Esophagus muscularis mucosa (tissue), 4 donors: ENCODE data around the gene SEC24D. TPM values are rescaled to one million over a fixed set of nuclear protein-coding genes. Genes with fewer than 3 reads are reported as not detected.

ENCODE experiments used
- DNase-seq: peaks from one replicate; pipeline ENCODE4 v3.0.0-alpha.2; 2017; ENCODE audit errors: extremely low spot score
- H3K27ac ChIP-seq, 4 donors: fragments of 200-600 bp; sonication (generic); replicated peaks in 1 of 4; 1 replicate in 3 of 4; 2 replicates in 1 of 4; pipeline ENCODE4 v1.5.1; 2016 to 2019; ENCODE audit warnings: mild to moderate bottlenecking in 1 of 4
- H3K27me3 ChIP-seq, 4 donors: fragments of 200-600 bp; sonication (generic); one replicate each; pipeline versions ENCODE4 v1.5.1 to v1.6.0; 2016 to 2019
- H3K36me3 ChIP-seq, 4 donors: fragments of 200-600 bp; sonication (generic); one replicate each; pipeline ENCODE4 v1.5.1; 2016 to 2019
- H3K4me1 ChIP-seq, 4 donors: fragments of 200-600 bp; sonication (generic); one replicate each; pipeline ENCODE4 v1.5.1; 2016 to 2019
- H3K4me3 ChIP-seq, 4 donors: fragments of 200-600 bp; sonication (generic); 1 replicate in 2 of 4; 2 replicates in 2 of 4; pipeline ENCODE4 v1.5.1; 2016 to 2019; ENCODE audit warnings: mild to moderate bottlenecking in 4 of 4, moderate library complexity in 1 of 4
- H3K9me3 ChIP-seq, 4 donors: fragments of 200-600 bp; sonication (generic); 1 replicate in 3 of 4; 2 replicates in 1 of 4; pipeline ENCODE4 v1.5.1; 2016 to 2019
- CTCF ChIP-seq, 3 experiments: fragments of 200-600 bp in 2 of 3; fragments of 450-650 bp in 1 of 3; sonication (generic) in 2 of 3; IDR thresholded peaks; one replicate each; pipeline ENCODE4 v1.5.1; 2017 to 2019; ENCODE audit warnings: antibody characterized with exemption in 3 of 3, mild to moderate bottlenecking in 2 of 3, moderate library complexity in 1 of 3
- EP300 ChIP-seq: sonication (generic); formaldehyde crosslinking; IDR thresholded peaks from one replicate; pipeline ENCODE4 v1.6.1; 2017; ENCODE audit warnings: antibody characterized with exemption
- POLR2A ChIP-seq: fragments of 450-650 bp; IDR thresholded peaks from one replicate; pipeline ENCODE4 v1.6.1; 2017; ENCODE audit warnings: antibody characterized with exemption, moderate library complexity, mild to moderate bottlenecking, low read depth
- POLR2AphosphoS5 ChIP-seq, 2 donors: sonication (generic); formaldehyde crosslinking; IDR thresholded peaks; one replicate each; pipeline ENCODE4 v1.6.1; 2017; ENCODE audit warnings: antibody characterized with exemption in 2 of 2
- WGBS: methylation state at CpG from one replicate; pipeline ENCODE4 v1.1.5; 2018; 5-methylcytosine and 5-hydroxymethylcytosine counted together
- intact Hi-C: fragments of 100-400 bp; cut with DNase I; formaldehyde crosslinking; loops from one replicate; pipeline ENCODE4 v1.15.1; 2023
- total RNA-seq, 4 donors: library from RNA; depleted of rRNA; stranded (reverse); fragments of >200 nt; gene quantifications; one replicate each; pipeline versions ENCODE4 v1.1.0 to v1.2.1, GENCODE V29; 2016

The SEC24D gene
- total RNA-seq, 4 donors from 2014 or later, result 29.1 to 41.5 (median 37.0) TPM

GRCh38 chr4:118857760-118858159 lies 21.8 kb upstream of the SEC24D start:
- Histone ChIP-seq H3K36me3 (no peaks in the 10 kb centered on the region), H3K4me3 (no peak overlapping the region), H3K9me3 (no peaks in the 10 kb centered on the region), H3K4me1 (no peaks in the 10 kb centered on the region), H3K27ac (no peak overlapping the region), H3K27me3 (no peaks in the 10 kb centered on the region)
- TF ChIP-seq POLR2A (no peak), POLR2AphosphoS5 (IDR thresholded peaks at IDR 0.05) (no peak), EP300 (no peak)
- WGBS, result 75% methylated on average over 2 of the region's 2 CpGs
- intact Hi-C loops, result no loop called here
- no peak for DNase-seq

- H3K36me3 ChIP-seq, result no peaks in the 10 kb centered on the region
- peak overlapping the region; percentile 36 to 54 (median 44) for H3K4me3 ChIP-seq
- intact Hi-C loops, result no loop called here
- H3K27ac ChIP-seq, result peak overlapping the region in 1 of 4 donors; percentile 7
- no peaks in the 10 kb centered on the region for H3K9me3 ChIP-seq
- TF ChIP-seq POLR2A, result no peak
- TF ChIP-seq POLR2AphosphoS5 (IDR thresholded peaks at IDR 0.05), result no peak
- no peak for TF ChIP-seq CTCF (IDR thresholded peaks at IDR 0.05)
- TF ChIP-seq EP300, result no peak
- H3K27me3 ChIP-seq, result no peaks in the 10 kb centered on the region
- H3K4me1 ChIP-seq, result peaks cover 0 to 13% (median 8%) of the 10 kb centered on the region in 4 donors
- no peak for DNase-seq
- WGBS, result 54% methylated on average over 8 of the region's 8 CpGs
These were observed 14.7 kb upstream of the SEC24D start for GRCh38 chr4:118850488-118851173.

GRCh38 chr4:118849867-118850487 lies 14.1 kb upstream of the SEC24D start:
- TF ChIP-seq CTCF (IDR thresholded peaks at IDR 0.05), result no peak
- TF ChIP-seq POLR2AphosphoS5 (IDR thresholded peaks at IDR 0.05), result no peak
- TF ChIP-seq POLR2A, result no peak
- TF ChIP-seq EP300, result no peak
- Histone ChIP-seq H3K4me3 (peak overlapping the region; percentile 36 to 54 (median 44)), H3K9me3 (no peaks in the 10 kb centered on the region), H3K27ac (peak overlapping the region in 1 of 4 donors; percentile 7), H3K4me1 (peaks cover 0 to 13% (median 8%) of the 10 kb centered on the region in 4 donors), H3K36me3 (no peaks in the 10 kb centered on the region), H3K27me3 (no peaks in the 10 kb centered on the region)
- WGBS, result 95% methylated on average over 2 of the region's 2 CpGs
- DNase-seq, result no peak
- intact Hi-C loops, result no loop called here

- Histone ChIP-seq H3K9me3 (no peaks in the 10 kb centered on the region), H3K36me3 (no peaks in the 10 kb centered on the region), H3K4me1 (peaks cover 0 to 13% (median 8%) of the 10 kb centered on the region in 4 donors), H3K27ac (no peak overlapping the region), H3K27me3 (no peaks in the 10 kb centered on the region), H3K4me3 (no peak overlapping the region)
- DNase-seq, result no peak
- TF ChIP-seq EP300, result no peak
- no peak for TF ChIP-seq POLR2A
- no peak for TF ChIP-seq CTCF (IDR thresholded peaks at IDR 0.05)
- no peak for TF ChIP-seq POLR2AphosphoS5 (IDR thresholded peaks at IDR 0.05)
- intact Hi-C loops, result no loop called here
These were observed 13.0 kb upstream of the SEC24D start for GRCh38 chr4:118848901-118849300.

GRCh38 chr4:118848242-118848641 lies 12.3 kb upstream of the SEC24D start:
- peaks cover 0 to 13% (median 8%) of the 10 kb centered on the region in 4 donors for H3K4me1 ChIP-seq
- H3K36me3 ChIP-seq, result no peaks in the 10 kb centered on the region
- intact Hi-C loops, result no loop called here
- no peak overlapping the region for H3K4me3 ChIP-seq
- TF ChIP-seq EP300 (no peak), POLR2A (no peak), POLR2AphosphoS5 (IDR thresholded peaks at IDR 0.05) (no peak), CTCF (IDR thresholded peaks at IDR 0.05) (no peak)
- H3K27ac ChIP-seq, result no peak overlapping the region
- DNase-seq, result no peak
- H3K9me3 ChIP-seq, result no peaks in the 10 kb centered on the region
- 94% methylated on average over 7 of the region's 7 CpGs for WGBS
- no peaks in the 10 kb centered on the region for H3K27me3 ChIP-seq
